ENCODE results near the gene METTL6. TPM values are rescaled to one million over a fixed set of nuclear protein-coding genes. Genes with fewer than 3 reads are reported as not detected.

METTL6 gene
- total and polyA plus RNA-seq, 2 donors (not counting 1 experiment from before 2014, with no cell fraction given) = 7.6 to 23.9 TPM

GRCh38 chr3:15436246-15436645 is 8.9 kb upstream of the METTL6 start:
- ATAC-seq (ENCODE audit: low read depth) = no peak
- 100% methylated on average over 2 of the region's 6 CpGs for WGBS (ENCODE audit: insufficient coverage)
- intact Hi-C loops (cut with micrococcal nuclease) = no loop called here
- Histone ChIP-seq H3K4me3 (ENCODE audit: control extremely low read depth in 1 of 5, extremely low read depth in 1 of 5, insufficient read depth in 1 of 5, low read depth in 2 of 5, low read length in 4 of 5) (no peak overlapping the region), H2AFZ (ENCODE audit: insufficient read depth, low read depth, low read length, poor library complexity, severe bottlenecking) (no peak overlapping the region), H3K4me2 (replicated peaks; ENCODE audit: low read depth, low read length, poor library complexity, severe bottlenecking) (no peak overlapping the region), H3K27me3 (replicated peaks in 1 of 4; ENCODE audit: control extremely low read depth in 1 of 4, control insufficient read depth in 3 of 4, insufficient read depth in 4 of 4, low read length in 3 of 4) (no peaks in the 10 kb centered on the region), H3K27ac (ENCODE audit: low read length in 2 of 2) (no peak overlapping the region), H3K4me1 (ENCODE audit: control insufficient read depth in 2 of 2, insufficient read depth in 2 of 2, low read length in 2 of 2) (no peaks in the 10 kb centered on the region), H3K9ac (ENCODE audit: low read length) (no peak overlapping the region), H3K36me3 (replicated peaks in 1 of 2; ENCODE audit: control extremely low read depth in 1 of 2, control insufficient read depth in 1 of 2, extremely low read depth in 1 of 2, insufficient read depth in 2 of 2, low read length in 1 of 2) (peaks cover 24 to 78% of the 10 kb centered on the region in 2 experiments), H4K20me1 (ENCODE audit: control insufficient read depth, insufficient read depth, low read length, poor library complexity, severe bottlenecking) (peaks cover 7% of the 10 kb centered on the region), H3K9me3 (ENCODE audit: control extremely low read depth in 1 of 3, control insufficient read depth in 2 of 3, insufficient read depth in 1 of 3, low read length in 2 of 3) (no peaks in the 10 kb centered on the region), H3K79me2 (ENCODE audit: control insufficient read depth, insufficient read depth, low read length) (peaks cover 2% of the 10 kb centered on the region)
- no peaks in the 10 kb centered on the region for H3K9me3 Mint-ChIP-seq (ENCODE audit: insufficient read depth)
- TF ChIP-seq EZH2 (IDR thresholded peaks at IDR 0.05; ENCODE audit: borderline replicate concordance, insufficient read depth, low read depth, low read length, poor library complexity, severe bottlenecking) = no peak
- no peak for TF ChIP-seq CTCF (IDR thresholded peaks at IDR 0.05)
- CTCF ChIA-PET = no interaction called here
- POLR2A ChIA-PET = no interaction called here
- H3K4me3 Mint-ChIP-seq = no peak overlapping the region
- no peaks in the 10 kb centered on the region for H3K27me3 Mint-ChIP-seq
- DNase-seq = no peak
- no peak overlapping the region for H3K27ac Mint-ChIP-seq
- H3K4me1 Mint-ChIP-seq = no peaks in the 10 kb centered on the region

- H3K9ac ChIP-seq (ENCODE audit: low read length) = no peak overlapping the region
- DNase-seq (no peak), ATAC-seq (ENCODE audit: low read depth) (no peak)
- H3K4me3 ChIP-seq (ENCODE audit: control extremely low read depth in 1 of 5, extremely low read depth in 1 of 5, insufficient read depth in 1 of 5, low read depth in 2 of 5, low read length in 4 of 5) = no peak overlapping the region
- no peak for TF ChIP-seq EZH2 (IDR thresholded peaks at IDR 0.05; ENCODE audit: borderline replicate concordance, insufficient read depth, low read depth, low read length, poor library complexity, severe bottlenecking)
- no peak for TF ChIP-seq CTCF (IDR thresholded peaks at IDR 0.05)
- H3K27me3 ChIP-seq (replicated peaks in 1 of 4; ENCODE audit: control extremely low read depth in 1 of 4, control insufficient read depth in 3 of 4, insufficient read depth in 4 of 4, low read length in 3 of 4) = no peaks in the 10 kb centered on the region
- 100% methylated on average over 2 of the region's 4 CpGs for WGBS (ENCODE audit: insufficient coverage)
- intact Hi-C loops (cut with micrococcal nuclease) = no loop called here
- peaks cover 26 to 75% of the 10 kb centered on the region in 2 experiments for H3K36me3 ChIP-seq (replicated peaks in 1 of 2; ENCODE audit: control extremely low read depth in 1 of 2, control insufficient read depth in 1 of 2, extremely low read depth in 1 of 2, insufficient read depth in 2 of 2, low read length in 1 of 2)
- ChIA-PET CTCF (interaction anchor here (2.3 kb wide), 1 partner anchor 122 kb away, joined by 7 read pairs; no protein-coding TSS in a partner anchor), POLR2A (no interaction called here)
- Mint-ChIP-seq H3K4me1 (peaks cover 1% of the 10 kb centered on the region), H3K27me3 (no peaks in the 10 kb centered on the region), H3K4me3 (no peak overlapping the region), H3K9me3 (ENCODE audit: insufficient read depth) (no peaks in the 10 kb centered on the region), H3K27ac (no peak overlapping the region)
- H3K27ac ChIP-seq (ENCODE audit: low read length in 2 of 2) = no peak overlapping the region
- no peak overlapping the region for H2AFZ ChIP-seq (ENCODE audit: insufficient read depth, low read depth, low read length, poor library complexity, severe bottlenecking)
- peaks cover 7% of the 10 kb centered on the region for H4K20me1 ChIP-seq (ENCODE audit: control insufficient read depth, insufficient read depth, low read length, poor library complexity, severe bottlenecking)
- no peaks in the 10 kb centered on the region for H3K9me3 ChIP-seq (ENCODE audit: control extremely low read depth in 1 of 3, control insufficient read depth in 2 of 3, insufficient read depth in 1 of 3, low read length in 2 of 3)
- no peaks in the 10 kb centered on the region for H3K4me1 ChIP-seq (ENCODE audit: control insufficient read depth in 2 of 2, insufficient read depth in 2 of 2, low read length in 2 of 2)
- H3K79me2 ChIP-seq (ENCODE audit: control insufficient read depth, insufficient read depth, low read length) = peaks cover 11% of the 10 kb centered on the region
- H3K4me2 ChIP-seq (replicated peaks; ENCODE audit: low read depth, low read length, poor library complexity, severe bottlenecking) = no peak overlapping the region
Observed at GRCh38 chr3:15434756-15435155, 7.4 kb upstream of the METTL6 start.

All from B cell (primary cell).